Sigmoid colon (tissue), 7 donors: ENCODE measurements around the gene C1R. TPM values are rescaled to one million over a fixed set of nuclear protein-coding genes. Genes with fewer than 3 reads are reported as not detected.
"Not testable (repeated sequence)": the region's sequence is repeated elsewhere in the genome, so short reads cannot be mapped to it uniquely, and the experiment has no call there.

ENCODE experiments used
- DNase-seq: peaks from one replicate; pipeline ENCODE4 v3.0.0-alpha.2; 2019
- H3K27ac ChIP-seq, 4 donors: fragments of 200-600 bp; sonication (generic); one replicate each; pipeline ENCODE4 v1.5.1; 2016 to 2019; ENCODE audit warnings: mild to moderate bottlenecking in 1 of 4
- H3K27me3 ChIP-seq, 3 donors: fragments of 200-600 bp; sonication (generic); one replicate each; pipeline ENCODE4 v1.5.1; 2019; ENCODE audit warnings: mild to moderate bottlenecking in 1 of 3
- H3K36me3 ChIP-seq, 4 donors: fragments of 200-600 bp; sonication (generic); one replicate each; pipeline ENCODE4 v1.5.1; 2016 to 2019
- H3K4me1 ChIP-seq, 4 donors: fragments of 200-600 bp; sonication (generic); one replicate each; pipeline ENCODE4 v1.5.1; 2017 to 2019
- H3K4me3 ChIP-seq, 4 donors: fragments of 200-600 bp; sonication (generic); one replicate each; pipeline ENCODE4 v1.5.1; 2017 to 2019; ENCODE audit warnings: mild to moderate bottlenecking in 2 of 4, moderate library complexity in 1 of 4
- H3K9me3 ChIP-seq, 4 donors: fragments of 200-600 bp in 3 of 4; sonication (generic) in 3 of 4; one replicate each; pipeline versions ENCODE4 v1.5.1 to v1.6.1; 2013 to 2019
- EP300 ChIP-seq, 4 donors: sonication (generic); formaldehyde crosslinking; IDR thresholded peaks; one replicate each; pipeline ENCODE4 v1.6.1; 2017; ENCODE audit warnings: antibody characterized with exemption in 4 of 4
- POLR2A ChIP-seq, 2 donors: fragments of 450-650 bp; IDR thresholded peaks; one replicate each; pipeline ENCODE4 v1.6.1; 2016; ENCODE audit warnings: antibody characterized with exemption in 2 of 2, mild to moderate bottlenecking in 2 of 2, moderate library complexity in 2 of 2
- POLR2AphosphoS5 ChIP-seq, 4 donors: sonication (generic); formaldehyde crosslinking; IDR thresholded peaks; one replicate each; pipeline ENCODE4 v1.6.1; 2017; ENCODE audit warnings: antibody characterized with exemption in 4 of 4
- WGBS, 2 donors: extraction: QIAGEN DNeasy Blood & Tissue Kit; methylation state at CpG; one replicate each; pipeline ENCODE4 v1.1.7; 2013; 5-methylcytosine and 5-hydroxymethylcytosine counted together
- intact Hi-C: fragments of 100-400 bp; cut with DNase I; formaldehyde crosslinking; loops from one replicate; pipeline ENCODE4 v1.15.1; 2023
- polyA plus RNA-seq, 3 donors: library from polyadenylated mRNA; stranded (reverse); fragments of 200-250 nt; gene quantifications; one replicate each; pipeline ENCODE4 v1.2.3, GENCODE V29; 2013
- total RNA-seq, 4 donors: library from RNA; depleted of rRNA; stranded (reverse); fragments of >200 nt; gene quantifications; one replicate each; pipeline ENCODE4 v1.1.0, GENCODE V29; 2016
- TF ChIP-seq, protein P1 (sequence below), 4 experiments: fragments of 450-650 bp in 3 of 4; fragments of 200-600 bp in 1 of 4; IDR thresholded peaks; one replicate each; pipeline ENCODE4 v1.5.1; 2016 to 2019; ENCODE audit warnings: antibody characterized with exemption in 4 of 4, mild to moderate bottlenecking in 3 of 4, moderate library complexity in 2 of 4
- donor health status: healthy with polysubstance abuse.
- donor health status: Bipolar disorder and iron deficiency.
- donor health status: healthy.

C1R gene
- total and polyA plus RNA-seq, 7 donors, result 23.8 to 493 (median 328) TPM

DNA sequence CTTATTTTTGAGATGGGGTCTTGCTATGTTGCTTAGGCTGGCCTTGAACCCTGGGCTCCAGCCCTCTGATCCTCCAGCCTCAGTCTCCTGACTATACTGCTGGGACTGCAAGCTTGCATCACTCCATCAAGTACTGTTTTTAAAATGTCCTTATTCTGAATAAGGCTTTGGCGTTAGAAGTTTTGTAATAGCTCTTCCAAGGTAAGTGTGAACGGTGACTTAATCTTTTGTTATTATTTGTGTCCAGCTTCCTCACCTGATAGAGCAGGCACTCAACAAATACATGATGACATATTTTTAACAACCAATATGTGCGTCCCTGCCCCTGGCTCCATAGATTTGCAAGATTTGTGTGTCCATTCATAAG is 15.4 kb upstream of the C1R start:
- no peaks in the 10 kb centered on the region for H3K27me3 ChIP-seq
- H3K27ac ChIP-seq, result peak overlapping the region; percentile 87 to 94 (median 92)
- TF ChIP-seq, protein P1, sequence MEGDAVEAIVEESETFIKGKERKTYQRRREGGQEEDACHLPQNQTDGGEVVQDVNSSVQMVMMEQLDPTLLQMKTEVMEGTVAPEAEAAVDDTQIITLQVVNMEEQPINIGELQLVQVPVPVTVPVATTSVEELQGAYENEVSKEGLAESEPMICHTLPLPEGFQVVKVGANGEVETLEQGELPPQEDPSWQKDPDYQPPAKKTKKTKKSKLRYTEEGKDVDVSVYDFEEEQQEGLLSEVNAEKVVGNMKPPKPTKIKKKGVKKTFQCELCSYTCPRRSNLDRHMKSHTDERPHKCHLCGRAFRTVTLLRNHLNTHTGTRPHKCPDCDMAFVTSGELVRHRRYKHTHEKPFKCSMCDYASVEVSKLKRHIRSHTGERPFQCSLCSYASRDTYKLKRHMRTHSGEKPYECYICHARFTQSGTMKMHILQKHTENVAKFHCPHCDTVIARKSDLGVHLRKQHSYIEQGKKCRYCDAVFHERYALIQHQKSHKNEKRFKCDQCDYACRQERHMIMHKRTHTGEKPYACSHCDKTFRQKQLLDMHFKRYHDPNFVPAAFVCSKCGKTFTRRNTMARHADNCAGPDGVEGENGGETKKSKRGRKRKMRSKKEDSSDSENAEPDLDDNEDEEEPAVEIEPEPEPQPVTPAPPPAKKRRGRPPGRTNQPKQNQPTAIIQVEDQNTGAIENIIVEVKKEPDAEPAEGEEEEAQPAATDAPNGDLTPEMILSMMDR (IDR thresholded peaks at IDR 0.05), result no peak
- TF ChIP-seq POLR2AphosphoS5 (IDR thresholded peaks at IDR 0.05), result peak in 1 of 4 donors; percentile 11
- peaks cover 0 to 4% (median 0%) of the 10 kb centered on the region in 4 donors for H3K9me3 ChIP-seq
- H3K4me3 ChIP-seq, result peak overlapping the region; percentile 44 to 63 (median 57)
- intact Hi-C loops, result loop anchor here (2.0 kb wide), 4 partner anchors 15 to 137 kb away; partner anchors contain the start of genes C1R, C1S, EMG1 and LPCAT3
- peaks cover 0 to 23% (median 7%) of the 10 kb centered on the region in 4 donors for H3K36me3 ChIP-seq
- peak; percentile 67 for DNase-seq
- 19 to 52% methylated on average over 3 of the region's 3 CpGs for WGBS, 2 donors
- peaks cover 0 to 20% (median 14%) of the 10 kb centered on the region in 4 donors for H3K4me1 ChIP-seq

GRCh38 chr12:7107181-7107580 is 14.9 kb upstream of the C1R start:
- H3K27me3 ChIP-seq, H3K9me3 ChIP-seq, intact Hi-C loops: not testable (repeated sequence)
- Histone ChIP-seq H3K4me3 (peak overlapping the region in 3 of 4 donors; percentile 53 to 63 (median 61)), H3K4me1 (peaks cover 0 to 20% (median 14%) of the 10 kb centered on the region in 4 donors), H3K27ac (peak overlapping the region; percentile 87 to 94 (median 92)), H3K36me3 (peaks cover 0 to 23% (median 7%) of the 10 kb centered on the region in 4 donors)
- peak; percentile 48 for DNase-seq
- WGBS, 2 donors, result 97 to 98% methylated on average over 5 of the region's 5 CpGs

DNA sequence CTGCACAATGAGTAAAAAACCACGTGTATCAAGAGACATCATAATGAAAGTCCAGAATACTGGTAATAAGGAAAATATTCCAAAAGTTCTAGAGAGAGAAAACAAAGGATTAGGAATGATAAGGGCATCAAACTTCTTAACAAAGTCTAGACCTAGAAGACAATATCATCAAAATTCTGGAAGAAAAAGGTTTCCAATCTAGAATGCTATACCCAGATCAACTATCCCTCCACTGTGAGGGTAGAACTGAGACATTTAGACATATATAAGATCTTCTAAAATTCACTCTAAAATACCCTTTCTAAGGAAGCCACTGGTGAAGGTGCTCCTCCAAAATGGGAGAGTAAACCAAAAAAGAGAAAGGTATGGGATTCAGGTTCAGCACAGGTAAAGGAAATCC is 13.8 kb upstream of the C1R start:
- Histone ChIP-seq H3K4me1 (peaks cover 0 to 20% (median 14%) of the 10 kb centered on the region in 4 donors), H3K36me3 (peaks cover 0 to 23% (median 7%) of the 10 kb centered on the region in 4 donors), H3K4me3 (no peak overlapping the region), H3K27me3 (no peaks in the 10 kb centered on the region), H3K27ac (no peak overlapping the region), H3K9me3 (peaks cover 0 to 4% (median 0%) of the 10 kb centered on the region in 4 donors)
- 94 to 95% methylated on average over 1 of the region's 1 CpG for WGBS, 2 donors
- TF ChIP-seq POLR2AphosphoS5 (IDR thresholded peaks at IDR 0.05), result no peak
- TF ChIP-seq EP300 (IDR thresholded peaks at IDR 0.05), result no peak
- TF ChIP-seq, protein P1 (IDR thresholded peaks at IDR 0.05), result no peak
- TF ChIP-seq POLR2A (IDR thresholded peaks at IDR 0.05), result no peak
- intact Hi-C loops, result no loop called here
- no peak for DNase-seq

DNA sequence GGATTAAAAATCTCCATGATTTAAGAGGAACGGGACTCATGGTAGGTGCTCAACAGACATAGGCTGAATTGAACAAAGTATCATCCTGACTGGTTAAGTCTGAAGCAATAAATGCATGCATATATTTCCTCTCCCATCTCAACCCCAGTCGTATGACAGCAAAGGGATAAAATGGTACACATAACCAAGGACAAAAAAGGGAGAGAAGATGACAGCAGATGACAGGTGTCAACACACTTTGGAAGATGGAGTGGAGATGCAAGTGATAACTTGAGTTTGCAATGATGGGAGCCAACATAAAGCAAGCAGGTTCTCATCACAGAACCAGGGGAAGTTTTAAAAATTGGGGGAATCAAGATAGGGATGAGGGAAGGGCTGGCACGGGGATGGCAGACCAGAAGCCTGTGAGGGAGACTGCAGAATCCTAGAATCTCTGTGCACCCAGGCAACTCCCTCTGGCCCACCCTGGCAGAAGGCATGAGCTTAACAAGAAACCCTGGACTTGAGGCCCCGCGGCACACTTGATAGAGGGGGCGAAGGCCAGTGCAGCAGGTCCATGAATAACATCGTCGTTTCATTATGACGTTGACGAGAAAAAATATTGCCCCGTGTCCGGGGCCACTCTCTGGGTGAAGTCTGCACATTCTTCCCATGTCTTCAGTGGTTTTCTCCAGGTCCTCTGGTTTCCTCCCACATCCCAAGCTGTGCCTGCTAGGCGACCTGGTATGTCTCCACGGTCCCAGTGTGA is 11.8 kb upstream of the C1R start:
- peak; percentile 44 for DNase-seq
- Histone ChIP-seq H3K27ac (no peak overlapping the region), H3K4me3 (no peak overlapping the region), H3K36me3 (peaks cover 5 to 38% (median 15%) of the 10 kb centered on the region in 4 donors), H3K4me1 (peaks cover 0 to 13% (median 8%) of the 10 kb centered on the region in 4 donors), H3K9me3 (peaks cover 0 to 4% (median 0%) of the 10 kb centered on the region in 4 donors), H3K27me3 (no peaks in the 10 kb centered on the region)
- TF ChIP-seq POLR2A (IDR thresholded peaks at IDR 0.05) (no peak), POLR2AphosphoS5 (IDR thresholded peaks at IDR 0.05) (no peak), EP300 (IDR thresholded peaks at IDR 0.05) (no peak)
- TF ChIP-seq, protein P1 (IDR thresholded peaks at IDR 0.05), result no peak
- WGBS, 2 donors, result 92 to 95% methylated on average over 14 of the region's 14 CpGs
- intact Hi-C loops, result no loop called here

GRCh38 chr12:7102582-7102981 is 10.3 kb upstream of the C1R start:
- no peak for DNase-seq
- 72 to 86% methylated on average over 3 of the region's 3 CpGs for WGBS, 2 donors
- H3K4me1 ChIP-seq, result peaks cover 0 to 8% (median 2%) of the 10 kb centered on the region in 4 donors
- TF ChIP-seq POLR2AphosphoS5 (IDR thresholded peaks at IDR 0.05) (no peak), EP300 (IDR thresholded peaks at IDR 0.05) (no peak), POLR2A (IDR thresholded peaks at IDR 0.05) (no peak)
- TF ChIP-seq, protein P1 (IDR thresholded peaks at IDR 0.05), result no peak
- no peak overlapping the region for H3K4me3 ChIP-seq
- intact Hi-C loops, result no loop called here
- H3K9me3 ChIP-seq, result peaks cover 0 to 4% (median 0%) of the 10 kb centered on the region in 4 donors
- peaks cover 5 to 48% (median 15%) of the 10 kb centered on the region in 4 donors for H3K36me3 ChIP-seq
- H3K27ac ChIP-seq, result no peak overlapping the region
- H3K27me3 ChIP-seq, result no peaks in the 10 kb centered on the region
